ENCODE results near the gene RIMBP2. TPM values are rescaled to one million over a fixed set of nuclear protein-coding genes. Genes with fewer than 3 reads are reported as not detected.

The RIMBP2 gene
- total RNA-seq, 1 donor from 2014 or later: 0.25 TPM

DNA sequence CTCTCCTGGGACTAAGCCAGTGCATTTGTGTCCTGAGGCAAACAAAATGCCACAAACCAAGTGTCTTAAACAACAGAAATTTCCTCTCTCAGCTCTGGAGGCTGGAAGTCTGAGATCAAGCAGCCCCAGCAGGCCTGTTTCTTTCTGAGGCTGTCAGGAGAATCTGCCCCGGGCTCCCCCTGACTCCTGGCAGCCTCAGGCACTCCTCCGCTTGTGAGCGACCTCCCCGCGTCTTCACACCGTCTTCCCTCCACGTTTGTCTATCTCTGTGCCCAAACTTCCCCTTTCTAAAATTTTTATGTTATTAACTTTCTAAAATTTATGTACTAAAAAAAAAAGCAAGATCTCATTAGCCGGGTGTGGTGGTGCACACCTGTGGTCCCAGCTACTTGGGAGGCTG lies 59.7 kb downstream of the RIMBP2 start:
- no peak for DNase-seq (ENCODE audit: extremely low spot score in 2 of 2)
- H3K9me3 ChIP-seq: no peaks in the 10 kb centered on the region
- no peak overlapping the region for H3K4me3 ChIP-seq
- no peak overlapping the region for H3K27ac ChIP-seq
- no peaks in the 10 kb centered on the region for H3K27me3 ChIP-seq
- H3K4me1 ChIP-seq: no peaks in the 10 kb centered on the region
- H3K36me3 ChIP-seq: no peaks in the 10 kb centered on the region
- no peak for TF ChIP-seq POLR2AphosphoS5 (IDR thresholded peaks at IDR 0.05; ENCODE audit: insufficient read depth in 1 of 2, low read depth in 1 of 2)
- no peak for TF ChIP-seq POLR2A (IDR thresholded peaks at IDR 0.05)
- TF ChIP-seq, protein P1, sequence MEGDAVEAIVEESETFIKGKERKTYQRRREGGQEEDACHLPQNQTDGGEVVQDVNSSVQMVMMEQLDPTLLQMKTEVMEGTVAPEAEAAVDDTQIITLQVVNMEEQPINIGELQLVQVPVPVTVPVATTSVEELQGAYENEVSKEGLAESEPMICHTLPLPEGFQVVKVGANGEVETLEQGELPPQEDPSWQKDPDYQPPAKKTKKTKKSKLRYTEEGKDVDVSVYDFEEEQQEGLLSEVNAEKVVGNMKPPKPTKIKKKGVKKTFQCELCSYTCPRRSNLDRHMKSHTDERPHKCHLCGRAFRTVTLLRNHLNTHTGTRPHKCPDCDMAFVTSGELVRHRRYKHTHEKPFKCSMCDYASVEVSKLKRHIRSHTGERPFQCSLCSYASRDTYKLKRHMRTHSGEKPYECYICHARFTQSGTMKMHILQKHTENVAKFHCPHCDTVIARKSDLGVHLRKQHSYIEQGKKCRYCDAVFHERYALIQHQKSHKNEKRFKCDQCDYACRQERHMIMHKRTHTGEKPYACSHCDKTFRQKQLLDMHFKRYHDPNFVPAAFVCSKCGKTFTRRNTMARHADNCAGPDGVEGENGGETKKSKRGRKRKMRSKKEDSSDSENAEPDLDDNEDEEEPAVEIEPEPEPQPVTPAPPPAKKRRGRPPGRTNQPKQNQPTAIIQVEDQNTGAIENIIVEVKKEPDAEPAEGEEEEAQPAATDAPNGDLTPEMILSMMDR (IDR thresholded peaks at IDR 0.05): no peak
- intact Hi-C loops (cut with DNase I): no loop called here

DNA sequence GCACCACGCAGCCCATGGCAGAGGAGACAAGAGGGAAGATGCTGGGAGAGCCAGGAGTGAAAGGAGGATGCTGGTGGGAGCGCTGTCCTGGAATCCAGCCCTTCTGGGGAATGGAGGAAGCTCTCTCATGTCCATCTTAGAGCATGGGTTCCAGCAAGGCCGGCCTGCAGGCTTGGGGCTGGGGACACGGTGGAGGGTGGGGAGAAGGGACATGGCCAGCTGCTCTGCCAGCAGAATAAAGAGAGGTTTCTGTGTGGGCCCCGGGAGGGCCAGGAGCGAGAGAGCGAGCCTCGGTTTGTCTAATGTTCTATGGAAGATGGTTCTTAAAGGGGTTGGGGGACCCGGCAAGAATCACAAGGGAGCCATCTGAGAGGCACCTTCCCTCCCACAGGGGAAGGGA lies 60.2 kb downstream of the RIMBP2 start:
- no peaks in the 10 kb centered on the region for H3K36me3 ChIP-seq
- H3K4me3 ChIP-seq: no peak overlapping the region
- H3K27me3 ChIP-seq: no peaks in the 10 kb centered on the region
- DNase-seq (ENCODE audit: extremely low spot score in 2 of 2): no peak
- intact Hi-C loops (cut with DNase I): no loop called here
- no peak overlapping the region for H3K27ac ChIP-seq
- TF ChIP-seq POLR2AphosphoS5 (IDR thresholded peaks at IDR 0.05; ENCODE audit: insufficient read depth in 1 of 2, low read depth in 1 of 2) (no peak), POLR2A (IDR thresholded peaks at IDR 0.05) (no peak)
- TF ChIP-seq, protein P1 (IDR thresholded peaks at IDR 0.05): no peak
- no peaks in the 10 kb centered on the region for H3K9me3 ChIP-seq
- no peaks in the 10 kb centered on the region for H3K4me1 ChIP-seq

GRCh38 chr12:130655010-130655409 lies 61.1 kb downstream of the RIMBP2 start:
- Histone ChIP-seq H3K9me3 (no peaks in the 10 kb centered on the region), H3K36me3 (no peaks in the 10 kb centered on the region), H3K4me3 (no peak overlapping the region), H3K27me3 (no peaks in the 10 kb centered on the region), H3K27ac (no peak overlapping the region), H3K4me1 (no peaks in the 10 kb centered on the region)
- no peak for DNase-seq (ENCODE audit: extremely low spot score in 2 of 2)
- intact Hi-C loops (cut with DNase I): no loop called here
- TF ChIP-seq, protein P1 (IDR thresholded peaks at IDR 0.05): no peak
- TF ChIP-seq POLR2A (IDR thresholded peaks at IDR 0.05) (no peak), POLR2AphosphoS5 (IDR thresholded peaks at IDR 0.05; ENCODE audit: insufficient read depth in 1 of 2, low read depth in 1 of 2) (no peak)

DNA sequence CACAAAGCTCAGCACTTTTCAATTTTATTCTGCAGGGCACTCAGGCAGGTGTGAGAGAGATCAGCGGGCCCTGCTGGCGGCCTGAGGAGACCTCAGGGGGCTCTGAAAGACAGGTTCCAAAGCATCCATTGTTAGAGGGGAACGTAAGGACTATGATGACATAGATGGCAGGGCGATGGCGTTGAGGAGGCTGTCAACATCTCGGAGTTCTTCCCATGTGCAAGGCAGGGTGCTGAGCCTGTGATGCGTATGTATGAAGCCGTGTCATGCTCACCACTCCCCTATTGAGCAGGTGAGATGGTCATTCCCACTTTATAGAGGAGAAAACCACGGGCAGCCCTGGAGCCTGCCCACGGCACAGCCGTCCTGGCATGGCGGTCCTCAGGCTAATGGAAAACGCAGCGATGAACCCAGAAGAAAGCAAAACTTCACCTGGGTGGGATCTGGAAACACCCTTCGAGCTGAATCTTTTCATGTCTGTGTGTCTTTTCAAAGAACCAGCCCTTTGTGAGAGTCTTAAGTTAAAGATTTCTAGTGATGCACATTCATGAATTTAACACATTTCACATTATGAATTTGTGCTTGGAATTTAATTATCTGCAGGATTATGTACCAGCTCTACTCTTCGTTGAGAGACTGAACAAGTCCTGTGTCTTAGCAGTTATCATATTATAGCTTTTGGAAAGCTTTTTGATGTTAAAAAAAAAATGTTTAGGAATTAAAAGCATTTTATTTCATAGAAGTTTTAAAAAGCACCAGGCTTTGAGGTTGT lies 64.7 kb downstream of the RIMBP2 start:
- no peak for DNase-seq (ENCODE audit: extremely low spot score in 2 of 2)

DNA sequence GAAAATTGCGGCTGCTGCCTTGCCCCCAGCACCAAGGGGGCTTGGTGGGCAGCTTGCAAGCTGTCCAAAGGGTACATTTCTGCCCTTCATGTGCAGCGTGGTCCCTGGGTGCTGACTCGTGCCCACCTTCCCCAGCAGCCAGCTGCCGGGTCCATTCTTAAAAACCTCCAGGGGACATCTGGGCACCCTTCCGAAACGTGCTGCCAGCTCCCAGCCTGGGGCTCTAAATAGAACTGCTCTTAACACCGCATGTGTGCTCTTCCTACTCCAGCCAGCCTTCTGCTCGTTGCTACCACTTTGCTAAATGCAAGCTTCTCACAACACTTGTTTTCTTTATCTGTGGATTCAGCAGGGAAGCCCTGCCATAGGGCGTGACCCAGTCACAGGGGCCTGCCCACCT lies 66.0 kb downstream of the RIMBP2 start:
- TF ChIP-seq POLR2AphosphoS5 (IDR thresholded peaks at IDR 0.05; ENCODE audit: insufficient read depth in 1 of 2, low read depth in 1 of 2) (no peak), POLR2A (IDR thresholded peaks at IDR 0.05) (no peak)
- TF ChIP-seq, protein P1 (IDR thresholded peaks at IDR 0.05): no peak
- H3K36me3 ChIP-seq: no peaks in the 10 kb centered on the region
- no peak overlapping the region for H3K27ac ChIP-seq
- no peak overlapping the region for H3K4me3 ChIP-seq
- no peaks in the 10 kb centered on the region for H3K9me3 ChIP-seq
- H3K27me3 ChIP-seq: no peaks in the 10 kb centered on the region
- DNase-seq (ENCODE audit: extremely low spot score in 2 of 2): no peak
- intact Hi-C loops (cut with DNase I): no loop called here
- no peaks in the 10 kb centered on the region for H3K4me1 ChIP-seq

More for the DNA sequence above, 64.7 kb downstream of the RIMBP2 start:
- Histone ChIP-seq H3K9me3 (no peaks in the 10 kb centered on the region), H3K4me3 (no peak overlapping the region), H3K27me3 (no peaks in the 10 kb centered on the region), H3K36me3 (no peaks in the 10 kb centered on the region), H3K4me1 (no peaks in the 10 kb centered on the region), H3K27ac (no peak overlapping the region)
- TF ChIP-seq POLR2A (IDR thresholded peaks at IDR 0.05) (no peak), POLR2AphosphoS5 (IDR thresholded peaks at IDR 0.05; ENCODE audit: insufficient read depth in 1 of 2, low read depth in 1 of 2) (no peak)
- TF ChIP-seq, protein P1 (IDR thresholded peaks at IDR 0.05): no peak
- intact Hi-C loops (cut with DNase I): no loop called here

Measured in vagina (tissue), 2 donors.